Stimulated activated CD4-positive, alpha-beta T cell treated with anti-CD3 and anti-CD28 coated beads, Interleukin-1b, Interleukin-23, amount 100 ng/mL, for 1 hour (primary cell): ENCODE data around the gene E2F3.

Source experiments
- DNase-seq, 2 donors: peaks; one replicate each; pipeline ENCODE4 v3.0.0-alpha.2; 2020; ENCODE audit warnings: low read depth in 2 of 2

E2F3 gene

GRCh38 chr6:20401205-20402091 is at the start of gene E2F3:
Gene E2F3 (plus strand): TSS chr6:20401879. CDS start chr6:20402233, 354 bp downstream.
- DNase-seq = peak; percentile 93 to 96

- no peak for DNase-seq
Measured at GRCh38 chr6:20352346-20352745, 49.3 kb upstream of the E2F3 start.

GRCh38 chr6:20353134-20353533 is 48.5 kb upstream of the E2F3 start:
- DNase-seq = no peak

GRCh38 chr6:20354366-20354765 is 47.3 kb upstream of the E2F3 start:
- no peak for DNase-seq

- no peak for DNase-seq
Measured at GRCh38 chr6:20360471-20361119, 41.1 kb upstream of the E2F3 start.

- no peak for DNase-seq
Measured at GRCh38 chr6:20362623-20363022, 39.1 kb upstream of the E2F3 start.

GRCh38 chr6:20364327-20364726 is 37.4 kb upstream of the E2F3 start:
- DNase-seq = no peak

GRCh38 chr6:20365456-20365855 is 36.2 kb upstream of the E2F3 start:
- DNase-seq = no peak

- no peak for DNase-seq
Measured at GRCh38 chr6:20366082-20366830, 35.4 kb upstream of the E2F3 start.

GRCh38 chr6:20367743-20368485 is 33.8 kb upstream of the E2F3 start:
- no peak for DNase-seq

GRCh38 chr6:20370393-20370792 is 31.3 kb upstream of the E2F3 start:
- no peak for DNase-seq

- no peak for DNase-seq
Measured at GRCh38 chr6:20370801-20371200, 30.9 kb upstream of the E2F3 start.

GRCh38 chr6:20375436-20375835 is 26.2 kb upstream of the E2F3 start:
- DNase-seq = no peak

GRCh38 chr6:20377623-20378265 is 23.9 kb upstream of the E2F3 start:
- DNase-seq = no peak

GRCh38 chr6:20379231-20379630 is 22.4 kb upstream of the E2F3 start:
- DNase-seq = no peak

- no peak for DNase-seq
Measured at GRCh38 chr6:20386218-20386617, 15.5 kb upstream of the E2F3 start.

GRCh38 chr6:20389066-20389465 is 12.6 kb upstream of the E2F3 start:
- DNase-seq = no peak

GRCh38 chr6:20393297-20393696 is 8.4 kb upstream of the E2F3 start:
- DNase-seq = no peak

GRCh38 chr6:20399518-20399917 is 2.2 kb upstream of the E2F3 start:
- no peak for DNase-seq

GRCh38 chr6:20400456-20401204 is 1.0 kb upstream of the E2F3 start:
- peak in 1 of 2 donors; percentile 17 for DNase-seq

GRCh38 chr6:20402092-20402341 is 338 bp downstream of the E2F3 start:
- no peak for DNase-seq
